ENCODE results near the gene LIPG.

LIPG gene

DNA sequence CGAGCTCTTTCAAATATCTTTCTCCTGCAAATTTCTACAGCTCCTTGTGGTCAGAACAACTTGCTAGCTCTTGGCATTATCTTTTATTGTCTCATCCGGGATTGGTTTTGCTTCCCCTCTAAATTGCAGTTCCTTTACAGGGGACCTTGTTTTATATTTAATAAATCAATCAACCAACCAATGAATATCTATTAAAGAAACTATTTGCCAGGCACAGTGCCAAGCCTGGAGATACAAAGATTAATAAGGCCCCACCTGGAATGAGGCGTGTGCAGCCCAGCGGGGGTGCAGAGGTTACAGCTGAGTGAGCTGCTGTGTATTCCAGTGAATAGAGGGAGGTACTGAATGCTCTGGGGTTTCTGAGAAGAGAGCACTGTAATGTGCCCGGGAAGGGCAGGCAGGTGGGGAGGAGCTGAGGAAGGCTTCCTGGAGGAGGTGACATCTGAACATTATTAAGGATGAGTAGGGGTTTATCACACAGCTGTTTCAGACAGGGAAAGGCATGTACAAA, 51.8 kb downstream of the LIPG start:
- no peak for DNase-seq

DNA sequence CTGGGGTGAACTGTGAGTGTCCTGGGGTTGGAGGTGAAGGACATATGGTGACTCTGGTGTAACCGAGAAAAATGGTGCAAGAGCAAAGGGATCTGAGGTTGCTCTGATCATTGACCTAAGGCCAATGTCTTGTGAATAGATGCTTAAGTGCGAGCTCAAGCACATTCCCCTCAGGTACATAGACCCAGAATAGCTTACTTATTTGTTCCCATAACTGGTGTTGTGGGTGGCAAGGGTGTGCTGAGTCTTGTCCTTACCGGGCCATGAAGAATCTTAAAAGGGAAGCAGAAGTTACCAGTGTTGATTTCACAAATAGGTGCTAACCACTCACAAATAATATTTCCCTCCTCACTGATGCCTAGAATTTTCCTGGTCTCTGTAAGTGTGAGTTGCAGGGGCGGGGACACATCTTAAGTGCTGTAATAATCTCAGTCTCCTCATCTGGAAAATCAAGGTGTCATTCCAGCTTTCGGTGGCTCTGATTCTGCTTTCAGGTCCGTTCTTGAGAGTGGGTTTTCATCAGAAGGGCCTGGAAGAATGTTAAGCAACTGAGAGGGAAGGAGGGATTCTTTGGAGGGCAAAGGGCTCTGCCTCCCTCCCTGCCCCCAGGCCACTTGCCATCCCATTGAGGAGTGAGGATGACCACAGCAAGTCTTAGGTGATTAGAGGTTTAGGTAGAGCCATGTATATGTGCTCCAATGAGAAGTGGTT, 54.9 kb downstream of the LIPG start:
- no peak for DNase-seq

DNA sequence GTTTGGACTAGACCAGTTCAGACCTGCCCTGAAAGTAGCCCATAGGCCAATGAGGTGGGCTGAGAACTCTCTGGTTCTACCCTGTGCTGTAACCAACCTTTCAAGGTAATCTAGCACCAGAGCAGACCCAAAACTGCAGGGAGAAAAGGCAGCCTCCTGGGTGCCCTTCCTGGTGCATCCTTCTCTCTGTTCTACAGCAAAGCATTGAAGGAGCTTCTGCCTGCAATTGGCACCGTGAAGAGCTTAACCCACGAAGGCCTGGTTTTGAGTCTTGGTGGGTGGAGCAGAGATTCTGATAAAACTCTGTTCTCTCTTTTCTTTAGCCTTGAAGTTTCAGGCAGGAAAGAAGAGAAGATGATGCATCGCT, 55.5 kb downstream of the LIPG start:
- no peak for DNase-seq

DNA sequence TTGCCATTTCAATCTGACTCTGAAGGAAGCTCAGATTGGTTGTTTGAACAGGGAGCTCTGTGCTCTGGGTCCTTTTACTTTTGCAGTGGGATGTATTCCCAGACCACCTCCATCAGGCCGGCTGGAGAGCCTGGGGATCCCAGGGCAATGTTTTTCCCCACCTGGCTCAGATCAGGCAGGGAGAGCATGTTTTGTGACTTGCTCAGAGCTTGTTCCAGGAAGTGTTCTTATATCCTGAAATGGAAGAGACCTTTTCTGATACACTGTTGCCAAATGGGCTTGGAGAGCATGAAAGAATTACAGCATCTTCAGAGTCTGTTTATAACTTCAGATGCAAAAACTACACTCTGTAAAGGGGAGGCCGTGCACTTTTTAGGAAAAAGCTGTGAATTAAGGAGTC, 56.0 kb downstream of the LIPG start:
- no peak for DNase-seq

DNA sequence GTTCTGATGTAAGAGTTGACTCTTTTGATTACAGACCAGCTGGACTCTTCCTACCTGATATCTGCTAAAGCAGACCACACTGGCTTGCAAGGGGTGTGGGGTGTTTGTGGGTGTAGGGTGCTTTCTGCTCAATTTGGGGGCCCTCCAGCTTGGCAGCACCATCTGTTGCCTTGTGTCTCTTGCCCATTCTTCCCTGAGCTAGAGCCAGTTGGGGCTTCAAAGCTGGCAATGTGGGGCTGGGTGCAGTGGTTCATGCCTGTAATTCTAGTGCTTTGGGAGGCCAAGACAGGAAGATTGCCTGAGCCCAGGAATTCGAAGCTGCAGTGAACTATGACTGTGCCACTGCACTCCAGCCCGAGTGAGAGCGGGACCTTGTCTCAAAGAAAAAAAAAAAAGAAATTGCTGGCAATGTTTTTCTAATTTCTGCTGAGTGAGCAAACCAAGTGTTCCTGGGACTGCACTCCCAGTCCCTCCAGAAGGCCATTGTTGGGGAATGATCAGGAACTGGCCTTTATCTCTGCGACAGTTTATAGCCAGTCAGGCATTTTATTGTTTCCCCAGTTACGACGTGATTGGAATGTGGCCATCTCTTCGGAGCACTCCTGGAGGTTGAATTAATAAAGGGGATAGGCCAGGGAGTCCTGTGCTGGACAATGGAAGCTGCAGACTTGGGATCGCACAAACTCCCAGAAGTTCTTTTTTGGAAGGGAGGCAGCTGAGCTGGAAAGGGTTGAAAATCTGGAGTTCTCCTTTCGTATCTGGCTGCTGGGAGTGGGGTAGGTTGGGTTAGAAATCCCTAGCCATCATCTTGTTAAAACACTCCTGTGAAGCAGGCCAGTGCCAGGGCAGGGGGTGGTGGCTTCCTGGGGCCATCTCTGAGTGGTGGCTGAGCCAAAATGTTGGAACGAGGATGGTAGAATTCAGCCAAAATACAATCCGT, 57.2 kb downstream of the LIPG start:
- no peak for DNase-seq

DNA sequence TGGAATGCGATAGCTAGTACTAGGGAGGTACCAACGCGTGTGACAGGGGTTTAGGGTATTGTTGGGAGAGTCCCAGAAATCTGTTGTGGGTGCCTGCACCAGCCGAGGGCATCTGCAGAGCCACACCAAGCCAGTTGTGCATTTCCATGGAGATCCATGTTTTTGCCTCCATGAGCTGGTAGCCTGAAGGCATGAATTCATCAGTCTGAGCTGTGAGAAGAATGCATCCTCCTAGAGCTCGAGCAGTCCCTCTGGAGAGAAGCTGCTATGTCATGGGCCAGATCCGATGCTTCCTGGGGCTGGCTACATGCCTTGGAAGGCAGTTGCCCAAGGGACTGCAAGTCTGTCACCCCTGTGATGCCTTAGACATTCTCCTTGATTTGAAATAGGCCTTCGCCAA, 57.9 kb downstream of the LIPG start:
- DNase-seq: no peak

DNA sequence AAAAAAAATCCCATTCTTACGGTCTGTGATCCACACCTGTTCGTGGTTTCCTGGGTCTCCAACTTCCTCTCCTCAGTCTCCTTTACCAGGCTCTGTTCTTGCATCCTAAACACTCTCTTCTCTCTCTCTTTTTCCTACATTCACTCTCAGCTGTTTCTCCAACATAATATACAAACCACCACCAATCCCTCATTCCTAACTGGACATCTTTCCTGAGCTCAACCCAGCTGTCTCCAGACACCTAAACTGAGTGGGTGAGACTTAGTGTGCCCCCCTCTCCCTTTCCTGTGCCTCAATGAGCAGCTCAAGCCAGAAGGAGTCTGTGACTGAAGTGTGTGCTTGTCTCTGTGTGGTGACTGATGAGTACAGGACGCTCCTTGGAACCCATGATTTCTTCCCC, 59.4 kb downstream of the LIPG start:
- no peak for DNase-seq

DNA sequence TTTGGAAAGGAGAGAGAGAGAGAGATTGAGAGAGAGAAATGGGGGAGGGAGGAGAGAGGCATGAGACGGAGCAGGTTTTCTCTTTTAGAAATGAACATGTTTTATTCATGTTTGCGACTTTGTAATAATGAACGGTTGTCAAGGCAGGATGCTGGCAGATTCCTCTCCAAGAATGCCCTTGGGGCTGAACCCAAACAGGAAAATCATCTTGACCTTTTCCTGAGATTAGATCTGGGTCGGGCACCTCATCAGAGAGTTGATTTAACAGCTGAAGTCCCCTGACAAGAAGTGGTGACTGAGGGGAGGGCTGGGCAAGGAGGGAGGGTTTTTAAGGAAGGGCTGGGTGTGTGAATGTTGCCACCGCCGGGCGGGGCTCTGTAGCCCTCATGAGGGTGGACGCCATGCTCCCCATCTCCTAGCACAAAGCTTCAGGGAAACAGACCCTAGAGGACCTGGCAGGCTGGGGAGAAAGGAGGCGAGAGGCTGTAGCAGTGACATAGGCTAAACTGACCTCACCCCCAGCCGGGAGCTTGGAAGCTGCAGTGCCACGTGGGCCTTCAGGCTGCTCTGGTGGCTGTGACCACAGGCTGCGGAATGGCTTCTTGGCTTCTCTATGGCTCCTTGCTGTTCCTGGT, 60.0 kb downstream of the LIPG start:
- no peak for DNase-seq

DNA sequence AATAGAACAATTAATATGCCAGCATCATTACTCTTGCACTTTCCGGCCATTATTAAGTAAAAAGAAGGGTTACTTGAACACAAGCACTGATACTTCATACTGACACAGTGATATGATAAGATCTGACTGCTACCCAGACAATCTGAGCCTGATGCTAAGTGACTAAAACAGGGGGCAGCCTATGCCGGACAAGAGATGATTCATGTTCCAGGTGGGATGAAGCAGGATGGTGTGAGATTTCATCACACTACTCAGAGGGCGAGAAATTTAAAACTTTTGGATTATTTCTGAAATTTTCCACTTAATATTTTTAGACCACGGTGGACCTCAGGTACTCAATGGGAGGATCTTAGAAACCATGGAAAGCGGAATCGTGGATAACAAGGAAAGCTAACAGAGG, 61.7 kb downstream of the LIPG start:
- DNase-seq: no peak

DNA sequence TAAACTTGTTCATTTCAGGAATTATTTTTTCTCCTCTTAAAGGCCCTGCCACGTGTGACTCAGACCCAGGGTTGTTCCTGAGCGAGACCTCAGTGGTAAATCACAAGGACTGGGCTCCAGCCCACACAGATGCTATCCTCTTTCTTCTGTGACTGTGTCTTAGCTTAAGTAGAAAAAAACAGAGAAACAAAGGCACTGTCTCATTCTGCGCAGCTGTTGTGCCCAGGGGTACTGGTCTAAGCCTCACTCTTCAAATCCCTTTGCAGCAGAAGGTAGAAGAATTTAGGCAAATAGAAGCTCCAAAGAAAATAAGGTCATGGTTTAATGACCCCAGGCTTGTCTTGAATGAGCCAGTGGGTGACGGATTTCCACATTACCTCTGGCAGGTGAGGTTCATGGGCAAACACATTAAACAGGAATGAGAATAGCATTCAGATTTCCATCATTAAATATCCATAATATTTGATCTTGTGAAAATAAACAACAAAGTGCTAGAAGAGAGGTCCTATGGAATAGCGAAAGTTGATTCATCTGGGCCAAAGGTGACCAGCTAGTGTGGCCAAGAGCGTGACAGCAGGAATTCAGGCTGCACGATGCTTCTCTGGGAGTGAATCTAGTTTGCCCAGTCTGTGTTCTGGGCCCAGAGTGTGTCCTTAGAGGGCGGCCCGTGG, 63.3 kb downstream of the LIPG start:
- no peak for DNase-seq

DNA sequence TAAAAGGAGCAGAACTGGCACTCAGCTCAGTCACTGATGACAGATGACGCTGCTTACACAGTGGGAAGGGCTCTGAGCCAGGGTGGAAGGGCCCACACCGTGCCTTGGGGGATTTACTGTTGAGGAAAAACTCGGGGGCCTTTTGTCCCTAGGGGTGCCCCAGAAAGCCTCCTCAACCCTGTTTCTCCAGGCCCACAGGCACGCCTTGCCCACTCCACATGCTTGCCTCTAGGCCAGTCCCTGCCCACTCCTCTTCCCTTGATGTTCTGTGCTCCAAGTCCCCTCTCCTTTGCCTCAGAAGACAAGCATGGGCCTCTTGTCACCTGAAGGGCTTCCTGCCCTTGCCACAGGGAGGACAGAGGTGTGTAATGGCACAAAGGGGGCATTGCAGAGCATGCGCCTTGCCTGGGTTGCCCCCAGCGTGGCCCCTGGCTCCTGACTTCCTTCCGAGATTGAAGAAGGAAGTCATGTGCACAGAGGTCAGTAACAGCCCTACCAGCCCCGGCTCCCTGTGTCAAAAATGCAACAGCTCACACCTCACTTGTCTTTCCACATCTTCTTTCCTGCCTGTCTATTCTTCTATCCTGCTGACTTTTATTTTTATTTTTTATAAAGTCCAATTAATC, 65.1 kb downstream of the LIPG start:
- DNase-seq: no peak

DNA sequence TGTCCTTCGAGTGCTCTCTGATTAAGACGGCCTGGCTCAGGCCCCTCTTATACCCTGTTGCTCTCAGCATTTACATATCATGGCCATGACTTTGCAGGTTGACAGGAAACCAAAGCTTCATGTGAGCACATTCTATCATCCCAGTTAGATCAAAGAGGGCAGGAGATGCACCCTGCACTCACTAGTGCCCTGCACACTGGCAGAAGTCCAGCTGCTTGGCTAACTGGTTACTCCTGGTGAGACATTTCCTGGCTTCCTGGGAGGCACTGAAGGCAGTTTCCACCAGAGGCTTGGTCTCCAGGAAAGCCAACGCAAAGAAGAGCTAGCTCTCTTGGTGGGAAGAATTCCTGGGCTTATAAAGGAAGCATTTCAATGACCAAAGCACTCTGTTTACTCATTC, 66.3 kb downstream of the LIPG start:
- no peak for DNase-seq

DNA sequence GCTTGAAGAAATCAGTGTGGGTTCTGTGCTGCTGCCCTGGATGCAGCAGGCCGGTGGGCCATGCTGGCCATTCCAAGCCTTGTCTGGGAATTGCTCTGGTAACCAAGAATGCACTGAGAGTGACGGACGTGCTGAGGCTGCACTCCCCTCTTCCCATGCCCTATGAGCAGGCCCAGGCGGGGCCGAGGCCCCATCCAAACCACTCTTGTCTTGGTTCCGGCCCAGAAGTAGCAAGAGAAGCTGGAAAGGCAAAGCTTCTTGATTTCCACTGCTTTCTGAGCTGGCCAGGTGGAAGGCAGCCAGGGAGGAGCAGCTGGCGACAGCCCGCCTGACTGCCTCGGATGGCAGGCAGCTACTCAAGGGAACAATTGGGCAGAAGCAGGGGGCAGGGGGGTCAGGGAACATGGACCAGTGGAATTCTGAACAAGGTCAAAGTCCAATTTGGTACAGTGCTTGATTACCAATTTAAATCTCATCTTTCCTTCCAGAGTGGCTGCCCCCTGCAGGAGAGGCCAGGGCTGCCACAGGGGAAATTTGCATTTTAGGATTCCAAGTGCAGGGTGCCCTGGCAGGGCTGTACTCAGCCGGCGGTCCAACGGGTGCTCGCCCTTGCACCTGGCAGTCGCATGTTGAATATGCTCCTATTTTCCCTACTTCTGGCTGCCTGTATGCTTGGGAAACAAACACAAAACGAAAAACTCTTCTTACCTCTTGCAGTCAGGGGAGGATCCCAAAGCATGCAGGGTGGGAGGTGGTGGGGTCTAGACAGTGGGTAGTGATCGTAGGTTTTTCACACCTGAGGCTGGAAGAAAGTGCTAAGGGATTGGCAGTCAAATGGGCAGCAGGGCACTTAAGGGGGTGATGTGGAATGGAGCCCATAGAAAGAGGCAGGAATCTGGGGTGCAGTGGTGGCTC, 67.3 kb downstream of the LIPG start:
- no peak for DNase-seq

DNA sequence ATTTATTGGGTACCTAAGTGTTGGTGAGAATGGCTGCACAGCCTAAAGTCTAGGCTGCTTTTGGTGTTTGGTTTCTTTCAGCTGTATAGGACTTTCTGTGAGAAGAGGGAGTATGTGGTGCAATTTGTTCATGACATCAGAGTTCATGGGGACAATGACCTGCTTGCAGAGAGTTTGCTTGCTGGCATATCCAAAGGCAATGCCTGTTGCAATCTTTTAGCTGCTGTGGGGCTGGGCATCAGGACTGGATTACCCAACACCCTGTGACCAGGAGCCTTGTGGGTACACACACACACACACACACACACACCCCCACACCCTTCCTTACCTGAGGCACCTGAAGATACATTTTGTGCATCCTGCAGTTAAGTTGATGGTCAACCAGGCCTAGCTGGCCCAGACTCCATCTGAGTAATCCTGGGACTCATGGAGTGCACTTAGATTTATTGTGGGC, 68.4 kb downstream of the LIPG start:
- no peak for DNase-seq

DNA sequence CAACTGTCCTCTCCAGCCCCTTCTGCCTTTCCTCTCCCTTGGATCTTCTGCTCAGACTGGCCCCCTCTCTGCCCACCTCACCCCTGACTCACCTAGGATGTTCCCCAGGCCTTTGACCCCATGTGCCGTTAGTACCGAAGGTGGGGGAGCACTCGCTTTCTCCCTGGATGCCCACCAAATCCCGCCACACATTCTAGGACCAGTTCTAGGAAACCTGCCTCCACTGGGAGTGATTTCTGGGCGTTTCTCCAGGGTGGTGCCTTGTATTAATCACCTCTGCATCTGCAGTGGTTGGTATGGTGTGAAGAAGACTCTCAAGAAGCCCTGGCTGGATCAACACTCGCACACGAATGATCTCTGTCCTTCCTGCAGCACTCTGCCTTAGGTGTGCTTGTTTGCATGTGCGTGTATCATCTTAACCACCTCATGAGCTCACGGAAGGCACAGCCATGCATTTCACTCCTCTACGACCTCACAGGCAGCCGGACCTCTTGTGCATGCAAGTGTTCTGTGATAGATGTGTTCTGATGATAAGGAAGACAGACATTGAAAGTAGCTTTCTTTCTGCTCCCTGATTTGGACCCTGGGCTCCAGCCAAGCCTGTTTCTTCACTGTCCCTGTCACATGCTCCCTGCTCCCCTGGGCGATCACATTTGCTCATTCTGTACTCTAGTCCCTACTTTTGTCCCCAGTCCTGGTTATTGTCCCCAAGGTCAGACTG, 69.4 kb downstream of the LIPG start:
- DNase-seq: no peak

DNA sequence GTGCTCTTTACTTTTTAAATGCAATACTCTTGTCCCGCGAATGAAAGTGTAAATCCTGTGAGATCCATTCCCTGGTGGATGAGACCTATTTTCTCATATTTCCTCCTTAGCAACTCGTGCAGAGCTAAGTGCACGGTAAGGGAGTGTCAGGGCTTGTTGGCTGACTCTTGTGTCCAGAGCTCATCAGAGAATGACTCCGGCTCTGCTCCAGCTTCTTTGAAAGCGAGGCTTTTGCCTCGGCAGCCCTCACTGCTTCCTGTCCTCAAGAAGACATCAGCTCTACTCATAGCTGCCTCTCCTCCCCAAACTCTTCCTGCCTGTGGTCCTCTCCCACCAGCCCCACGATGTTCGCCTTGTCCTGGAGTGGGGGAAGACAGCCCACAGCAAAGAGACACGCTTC, 70.7 kb downstream of the LIPG start:
- DNase-seq: no peak

DNA sequence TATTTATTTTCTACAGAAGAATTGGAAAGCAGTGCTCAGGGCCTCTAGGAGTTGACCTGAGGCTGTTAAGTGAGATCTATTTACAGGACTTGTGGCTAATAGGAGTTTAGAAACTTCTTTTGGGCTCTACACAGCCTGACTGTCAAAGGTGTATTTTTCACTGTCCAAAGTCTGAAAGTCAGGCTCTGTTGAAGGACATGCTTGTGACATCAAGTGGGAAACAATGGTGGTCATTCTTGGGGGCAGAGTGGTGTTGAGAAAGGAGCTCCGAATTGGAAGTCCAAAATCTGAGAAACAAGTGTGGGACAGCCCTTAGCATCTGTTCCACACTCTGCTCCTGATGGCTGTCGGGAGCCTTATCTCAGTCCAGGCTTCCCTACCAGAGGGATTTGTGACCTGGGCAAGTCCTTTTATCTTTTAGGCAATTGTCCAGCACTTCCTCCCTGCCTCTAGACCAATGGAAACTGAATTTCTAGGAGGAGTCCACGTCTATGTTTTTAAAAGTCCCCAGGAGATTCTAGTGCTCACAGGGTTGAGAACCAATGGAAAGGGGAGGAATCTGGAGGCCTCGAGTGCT, 76.4 kb downstream of the LIPG start:
- no peak for DNase-seq

DNA sequence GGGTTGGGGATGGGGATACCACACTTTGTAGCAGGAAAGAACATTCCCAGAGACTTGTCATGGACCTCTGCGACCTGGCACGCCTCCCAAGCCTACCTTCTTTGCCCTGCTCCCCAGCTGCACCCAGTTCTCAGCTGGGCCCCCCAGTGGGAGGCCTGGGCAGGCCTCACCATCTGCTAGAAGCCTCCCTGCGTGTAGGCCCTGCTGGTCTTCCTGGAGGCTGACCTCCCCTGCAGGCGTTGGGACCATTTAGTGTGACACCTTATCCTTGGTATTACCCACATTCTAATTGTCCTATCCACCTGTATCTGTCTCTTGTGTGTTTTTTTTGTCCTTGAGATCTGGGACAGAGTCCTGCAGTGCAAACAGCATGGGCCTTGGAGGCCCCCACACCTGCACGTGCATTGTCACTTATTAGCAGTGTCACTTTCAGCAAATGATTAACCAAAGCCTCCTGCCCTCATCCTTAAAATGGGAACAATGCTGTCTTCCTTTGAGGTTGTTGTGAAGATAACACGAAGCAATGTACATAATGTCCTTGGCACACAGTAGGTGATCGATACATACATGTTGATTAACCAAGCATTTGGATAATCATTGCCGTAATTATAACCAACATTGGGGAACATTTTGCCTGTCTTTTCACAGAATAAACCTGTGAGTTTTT, 77.2 kb downstream of the LIPG start:
- DNase-seq: no peak

DNA sequence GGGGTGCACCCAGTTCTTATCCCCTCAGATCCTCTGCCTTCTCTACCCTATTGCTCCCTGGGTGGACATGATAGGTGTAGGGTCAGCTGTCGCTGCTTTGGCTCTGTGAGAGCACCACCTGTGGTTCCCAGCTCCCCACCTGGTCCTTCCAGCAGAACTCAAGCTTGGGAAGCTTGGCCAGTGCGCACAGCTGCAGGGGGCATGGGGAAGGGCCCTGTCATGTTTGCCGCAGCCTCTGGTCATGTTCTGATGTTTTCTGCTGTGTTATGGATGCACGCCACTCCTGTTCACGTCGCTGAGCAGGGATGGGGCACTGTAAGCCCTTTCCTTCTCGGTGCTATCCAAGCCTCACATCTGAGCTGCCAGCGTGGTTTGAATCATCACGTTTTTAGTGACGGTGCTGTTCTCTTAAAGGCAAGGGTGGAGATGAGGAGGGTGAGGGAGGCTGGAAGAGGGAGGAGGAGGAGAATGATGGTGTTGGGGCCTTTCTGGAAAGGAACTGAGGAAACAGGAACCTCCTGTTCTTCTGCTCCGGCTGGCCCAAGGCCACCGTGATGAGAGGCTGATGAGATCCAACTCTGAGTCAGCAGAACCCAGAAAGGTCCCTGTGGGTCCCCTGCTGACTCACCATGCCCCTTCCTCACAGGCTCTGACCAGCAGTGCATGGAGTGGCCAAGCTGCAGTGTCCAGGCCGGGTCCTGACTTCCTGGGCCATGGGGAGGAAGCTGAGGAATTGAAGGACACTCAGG, 78.0 kb downstream of the LIPG start:
- DNase-seq: no peak
